ENCODE results near the gene VPS13D. TPM values are rescaled to one million over a fixed set of nuclear protein-coding genes. Genes with fewer than 3 reads are reported as not detected.
"Not testable (repeated sequence)": the region's sequence is repeated elsewhere in the genome, so short reads cannot be mapped to it uniquely, and the experiment has no call there.

VPS13D gene
- total RNA-seq, 1 experiment from 2014 or later = 30.7 TPM

- Histone ChIP-seq H3K9ac (ENCODE audit: low read length) (no peak overlapping the region), H2AFZ (ENCODE audit: low read length) (no peak overlapping the region), H3K79me2 (ENCODE audit: low read length) (no peaks in the 10 kb centered on the region), H3F3A (ENCODE audit: low read length, unreplicated experiment) (no peaks in the 10 kb centered on the region), H3K27me3 (ENCODE audit: low read length) (no peaks in the 10 kb centered on the region), H3K4me2 (ENCODE audit: low read length) (no peak overlapping the region), H4K20me1 (ENCODE audit: low read length) (no peaks in the 10 kb centered on the region), H3K27ac (ENCODE audit: low read length) (no peak overlapping the region), H3K9me3 (ENCODE audit: low read length) (peaks cover 10% of the 10 kb centered on the region), H3K9me2 (replicated peaks; ENCODE audit: low read length) (no peaks in the 10 kb centered on the region), H3K4me1 (ENCODE audit: insufficient read depth, low read length) (peaks cover 42% of the 10 kb centered on the region), H3K36me3 (ENCODE audit: low read depth, low read length) (peaks cover 40% of the 10 kb centered on the region), H3K4me3 (ENCODE audit: low read length) (no peak overlapping the region; the same call in 1 of the 2 replicates)
- CTCF ChIA-PET = no interaction called here
- POLR2A ChIA-PET (ENCODE audit: unreplicated experiment) = no interaction called here
- ATAC-seq (no peak), DNase-seq (no peak)
- TF ChIP-seq EZH2phosphoT487 (IDR thresholded peaks at IDR 0.05; ENCODE audit: borderline replicate concordance, low read length) (no peak), EZH2 (IDR thresholded peaks at IDR 0.05; ENCODE audit: low read length, unreplicated experiment) (no peak)
- TF ChIP-seq, protein P1, sequence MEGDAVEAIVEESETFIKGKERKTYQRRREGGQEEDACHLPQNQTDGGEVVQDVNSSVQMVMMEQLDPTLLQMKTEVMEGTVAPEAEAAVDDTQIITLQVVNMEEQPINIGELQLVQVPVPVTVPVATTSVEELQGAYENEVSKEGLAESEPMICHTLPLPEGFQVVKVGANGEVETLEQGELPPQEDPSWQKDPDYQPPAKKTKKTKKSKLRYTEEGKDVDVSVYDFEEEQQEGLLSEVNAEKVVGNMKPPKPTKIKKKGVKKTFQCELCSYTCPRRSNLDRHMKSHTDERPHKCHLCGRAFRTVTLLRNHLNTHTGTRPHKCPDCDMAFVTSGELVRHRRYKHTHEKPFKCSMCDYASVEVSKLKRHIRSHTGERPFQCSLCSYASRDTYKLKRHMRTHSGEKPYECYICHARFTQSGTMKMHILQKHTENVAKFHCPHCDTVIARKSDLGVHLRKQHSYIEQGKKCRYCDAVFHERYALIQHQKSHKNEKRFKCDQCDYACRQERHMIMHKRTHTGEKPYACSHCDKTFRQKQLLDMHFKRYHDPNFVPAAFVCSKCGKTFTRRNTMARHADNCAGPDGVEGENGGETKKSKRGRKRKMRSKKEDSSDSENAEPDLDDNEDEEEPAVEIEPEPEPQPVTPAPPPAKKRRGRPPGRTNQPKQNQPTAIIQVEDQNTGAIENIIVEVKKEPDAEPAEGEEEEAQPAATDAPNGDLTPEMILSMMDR (conservative IDR thresholded peaks at IDR 0.05; ENCODE audit: low read depth, low read length) = no peak
- intact Hi-C loops (cut with micrococcal nuclease) = no loop called here
- BruUV-seq (replicated peaks) = no TSS peak
Measured at GRCh38 chr1:12387641-12388040, 157.8 kb downstream of the VPS13D start.

GRCh38 chr1:12390296-12390695, 160.5 kb downstream of the VPS13D start:
- H3K9ac ChIP-seq (ENCODE audit: low read length); H3K4me3 ChIP-seq (ENCODE audit: low read length); H2AFZ ChIP-seq (ENCODE audit: low read length); CTCF ChIA-PET; H3K27me3 ChIP-seq (ENCODE audit: low read length); intact Hi-C loops (cut with micrococcal nuclease); H3K4me2 ChIP-seq (ENCODE audit: low read length); H4K20me1 ChIP-seq (ENCODE audit: low read length); H3K9me2 ChIP-seq (replicated peaks; ENCODE audit: low read length); DNase-seq; BruUV-seq (replicated peaks); H3K79me2 ChIP-seq (ENCODE audit: low read length); H3F3A ChIP-seq (ENCODE audit: low read length, unreplicated experiment); H3K27ac ChIP-seq (ENCODE audit: low read length); ATAC-seq; POLR2A ChIA-PET (ENCODE audit: unreplicated experiment): not testable (repeated sequence)
- H3K4me1 ChIP-seq (ENCODE audit: insufficient read depth, low read length) = peaks cover 18% of the 10 kb centered on the region
- peaks cover 31% of the 10 kb centered on the region for H3K36me3 ChIP-seq (ENCODE audit: low read depth, low read length)
- peaks cover 10% of the 10 kb centered on the region for H3K9me3 ChIP-seq (ENCODE audit: low read length)

- H3K9me3 ChIP-seq (ENCODE audit: low read length) = no peaks in the 10 kb centered on the region
- H2AFZ ChIP-seq (ENCODE audit: low read length) = no peak overlapping the region
- no peak overlapping the region for H3K9ac ChIP-seq (ENCODE audit: low read length)
- ATAC-seq = no peak
- H3K27me3 ChIP-seq (ENCODE audit: low read length) = no peaks in the 10 kb centered on the region
- intact Hi-C loops (cut with micrococcal nuclease) = no loop called here
- ChIA-PET CTCF (no interaction called here), POLR2A (ENCODE audit: unreplicated experiment) (no interaction called here)
- H3K9me2 ChIP-seq (replicated peaks; ENCODE audit: low read length) = no peaks in the 10 kb centered on the region
- H3K4me3 ChIP-seq (ENCODE audit: low read length) = no peak overlapping the region
- H4K20me1 ChIP-seq (ENCODE audit: low read length) = no peaks in the 10 kb centered on the region
- H3K4me1 ChIP-seq (ENCODE audit: insufficient read depth, low read length) = peaks cover 13% of the 10 kb centered on the region
- H3F3A ChIP-seq (ENCODE audit: low read length, unreplicated experiment) = no peaks in the 10 kb centered on the region
- TF ChIP-seq EZH2 (IDR thresholded peaks at IDR 0.05; ENCODE audit: low read length, unreplicated experiment) (no peak), EZH2phosphoT487 (IDR thresholded peaks at IDR 0.05; ENCODE audit: borderline replicate concordance, low read length) (no peak)
- TF ChIP-seq, protein P1 (conservative IDR thresholded peaks at IDR 0.05; ENCODE audit: low read depth, low read length) = no peak
- DNase-seq = no peak
- BruUV-seq (replicated peaks) = no TSS peak
- no peak overlapping the region for H3K27ac ChIP-seq (ENCODE audit: low read length)
- H3K36me3 ChIP-seq (ENCODE audit: low read depth, low read length) = peaks cover 4% of the 10 kb centered on the region; the same call in 1 of the 2 replicates
- H3K4me2 ChIP-seq (ENCODE audit: low read length) = no peak overlapping the region
- no peaks in the 10 kb centered on the region for H3K79me2 ChIP-seq (ENCODE audit: low read length)
Measured at GRCh38 chr1:12397462-12398450, 167.9 kb downstream of the VPS13D start.

Measured in PC-3 (cell line).